Measurements from ENCODE around the gene HCAR3. TPM values are rescaled to one million over a fixed set of nuclear protein-coding genes. Genes with fewer than 3 reads are reported as not detected.
"Not testable (repeated sequence)": the region's sequence is repeated elsewhere in the genome, so short reads cannot be mapped to it uniquely, and the experiment has no call there.

HCAR3 gene
- total RNA-seq (0.12 TPM in 1 of 2 replicates, not detected in the other), polyA plus RNA-seq (0.59 and 1.2 TPM in 2 replicates), polyA minus RNA-seq (0.26 and 0.93 TPM in 2 replicates)
- total RNA-seq (2013): 0.07 TPM

- peak; percentile 21 for ATAC-seq (ENCODE audit: low read depth)
- H3K9ac ChIP-seq (ENCODE audit: low read length); H2AFZ ChIP-seq (ENCODE audit: insufficient read depth, low read depth, low read length, poor library complexity, severe bottlenecking); H3K4me2 ChIP-seq (replicated peaks; ENCODE audit: low read depth, low read length, poor library complexity, severe bottlenecking); DNase-seq; H3K4me1 ChIP-seq (ENCODE audit: control insufficient read depth in 2 of 2, insufficient read depth in 2 of 2, low read length in 2 of 2); H3K9me3 Mint-ChIP-seq (ENCODE audit: insufficient read depth); H3K36me3 ChIP-seq (replicated peaks in 1 of 2; ENCODE audit: control extremely low read depth in 1 of 2, control insufficient read depth in 1 of 2, extremely low read depth in 1 of 2, insufficient read depth in 2 of 2, low read length in 1 of 2); H4K20me1 ChIP-seq (ENCODE audit: control insufficient read depth, insufficient read depth, low read length, poor library complexity, severe bottlenecking); H3K27me3 ChIP-seq (replicated peaks in 1 of 4; ENCODE audit: control extremely low read depth in 1 of 4, control insufficient read depth in 3 of 4, insufficient read depth in 4 of 4, low read length in 3 of 4); H3K4me3 ChIP-seq (ENCODE audit: control extremely low read depth in 1 of 5, extremely low read depth in 1 of 5, insufficient read depth in 1 of 5, low read depth in 2 of 5, low read length in 4 of 5); H3K27ac Mint-ChIP-seq; H3K27ac ChIP-seq (ENCODE audit: low read length in 2 of 2); H3K9me3 ChIP-seq (ENCODE audit: control extremely low read depth in 1 of 3, control insufficient read depth in 2 of 3, insufficient read depth in 1 of 3, low read length in 2 of 3); intact Hi-C loops (cut with micrococcal nuclease); CTCF ChIA-PET; POLR2A ChIA-PET; H3K4me3 Mint-ChIP-seq; H3K79me2 ChIP-seq (ENCODE audit: control insufficient read depth, insufficient read depth, low read length): not testable (repeated sequence)
- peaks cover 11% of the 10 kb centered on the region for H3K27me3 Mint-ChIP-seq
- WGBS (ENCODE audit: insufficient coverage): 85% methylated on average over 7 of the region's 10 CpGs
- H3K4me1 Mint-ChIP-seq: peaks cover 13% of the 10 kb centered on the region
Observed at GRCh38 chr12:122716658-122717057, at the start of gene HCAR3. Gene HCAR3, minus strand, starts transcription at chr12:122716811. Its CDS starts 74 bp downstream, at chr12:122716737.

GRCh38 chr12:122757568-122757967 is 41.0 kb upstream of the HCAR3 start:
- Histone ChIP-seq H3K4me2 (replicated peaks; ENCODE audit: low read depth, low read length, poor library complexity, severe bottlenecking) (no peak overlapping the region), H3K4me3 (ENCODE audit: control extremely low read depth in 1 of 5, extremely low read depth in 1 of 5, insufficient read depth in 1 of 5, low read depth in 2 of 5, low read length in 4 of 5) (no peak overlapping the region), H3K4me1 (ENCODE audit: control insufficient read depth in 2 of 2, insufficient read depth in 2 of 2, low read length in 2 of 2) (peaks cover 9 to 12% of the 10 kb centered on the region in 2 donors), H3K36me3 (replicated peaks in 1 of 2; ENCODE audit: control extremely low read depth in 1 of 2, control insufficient read depth in 1 of 2, extremely low read depth in 1 of 2, insufficient read depth in 2 of 2, low read length in 1 of 2) (peaks cover 4 to 79% of the 10 kb centered on the region in 2 experiments), H4K20me1 (ENCODE audit: control insufficient read depth, insufficient read depth, low read length, poor library complexity, severe bottlenecking) (peaks cover 48% of the 10 kb centered on the region), H2AFZ (ENCODE audit: insufficient read depth, low read depth, low read length, poor library complexity, severe bottlenecking) (no peak overlapping the region), H3K9me3 (ENCODE audit: control extremely low read depth in 1 of 3, control insufficient read depth in 2 of 3, insufficient read depth in 1 of 3, low read length in 2 of 3) (no peaks in the 10 kb centered on the region), H3K27me3 (replicated peaks in 1 of 4; ENCODE audit: control extremely low read depth in 1 of 4, control insufficient read depth in 3 of 4, insufficient read depth in 4 of 4, low read length in 3 of 4) (no peaks in the 10 kb centered on the region), H3K9ac (ENCODE audit: low read length) (no peak overlapping the region), H3K27ac (ENCODE audit: low read length in 2 of 2) (no peak overlapping the region), H3K79me2 (ENCODE audit: control insufficient read depth, insufficient read depth, low read length) (peaks cover 67% of the 10 kb centered on the region)
- Mint-ChIP-seq H3K27me3 (no peaks in the 10 kb centered on the region), H3K9me3 (ENCODE audit: insufficient read depth) (no peaks in the 10 kb centered on the region), H3K4me3 (no peak overlapping the region), H3K27ac (no peak overlapping the region), H3K4me1 (peaks cover 30% of the 10 kb centered on the region)
- 100% methylated on average over 1 of the region's 1 CpG for WGBS (ENCODE audit: insufficient coverage)
- TF ChIP-seq EZH2 (IDR thresholded peaks at IDR 0.05; ENCODE audit: borderline replicate concordance, insufficient read depth, low read depth, low read length, poor library complexity, severe bottlenecking) (no peak), CTCF (IDR thresholded peaks at IDR 0.05) (no peak)
- intact Hi-C loops (cut with micrococcal nuclease): no loop called here
- ATAC-seq (ENCODE audit: low read depth) (no peak), DNase-seq (no peak)
- POLR2A ChIA-PET: interaction anchor here (0.6 kb wide), 1 partner anchor 442 kb away, joined by 3 read pairs; no protein-coding TSS in a partner anchor
- CTCF ChIA-PET: interaction anchor here (1.3 kb wide), 1 partner anchor 195 kb away, joined by 3 read pairs; no protein-coding TSS in a partner anchor

Data from B cell (primary cell).